Caco-2 (cell line): Measurements from ENCODE around the gene SLC7A8. TPM values are rescaled to one million over a fixed set of nuclear protein-coding genes. Genes with fewer than 3 reads are reported as not detected.

Experiments used
- BruUV-seq: library from RNA; stranded (reverse); fragments of 400-500 nt; replicated peaks from 2 replicates; lab custom pipeline; 2021; lab: Mats Ljungman, UMichigan
- CTCF ChIA-PET: fragments of 300-600 bp; sonication (Branson Sonifier 250); formaldehyde crosslinking; loops from one replicate; lab custom pipeline; 2022; ENCODE audit warnings: antibody characterized with exemption; lab: Charles Lee
- POLR2A ChIA-PET: fragments of 300-600 bp; sonication (Branson Sonifier 250); formaldehyde crosslinking; loops from one replicate; lab custom pipeline; 2022; ENCODE audit warnings: antibody characterized with exemption; lab: Charles Lee
- DNase-seq, 2 experiments: peaks; one replicate each; pipeline versions ENCODE4 v3.0.0 to v3.0.0-alpha.2; 2020 to 2022
- H3K27me3 ChIP-seq: replicated peaks from 2 replicates; pipeline ENCODE4 v1.6.0; 2011; ENCODE audit warnings: low read length; ENCODE audit not compliant: control insufficient read depth, insufficient read depth
- H3K36me3 ChIP-seq: 2 replicates; pipeline ENCODE4 v1.5.1; 2011; ENCODE audit warnings: low read length; ENCODE audit not compliant: control insufficient read depth, insufficient read depth
- H3K4me1 ChIP-seq: fragments of 250-450 bp; sonication (Bioruptor Pico); 2 replicates; pipeline ENCODE4 v1.5.1; 2020; ENCODE audit warnings: mild to moderate bottlenecking
- H3K4me3 ChIP-seq: 2 replicates; pipeline ENCODE4 v1.5.1; 2011; ENCODE audit warnings: low read depth, mild to moderate bottlenecking, control low read depth, low read length
- H3K9me3 ChIP-seq: fragments of 250-450 bp; sonication (Bioruptor Pico); 2 replicates; pipeline ENCODE4 v1.5.1; 2020; ENCODE audit warnings: mild to moderate bottlenecking, moderate library complexity
- H3K27ac Mint-ChIP-seq: one replicate; pipeline ENCODE4 v1.8.0; 2022; ENCODE audit warnings: mixed read lengths; ENCODE audit not compliant: unreplicated experiment
- H3K27me3 Mint-ChIP-seq: one replicate; pipeline ENCODE4 v1.8.0; 2022; ENCODE audit warnings: mixed read lengths; ENCODE audit not compliant: insufficient read depth, unreplicated experiment
- H3K36me3 Mint-ChIP-seq: one replicate; pipeline ENCODE4 v1.8.0; 2022; ENCODE audit warnings: mild to moderate bottlenecking, mixed read lengths; ENCODE audit not compliant: insufficient read depth, unreplicated experiment
- H3K4me1 Mint-ChIP-seq: one replicate; pipeline ENCODE4 v1.8.0; 2022; ENCODE audit warnings: low read depth, mixed read lengths; ENCODE audit not compliant: unreplicated experiment
- H3K4me3 Mint-ChIP-seq: one replicate; pipeline ENCODE4 v1.8.0; 2022; ENCODE audit warnings: mild to moderate bottlenecking, moderate library complexity, mixed read lengths; ENCODE audit not compliant: unreplicated experiment
- H3K9me3 Mint-ChIP-seq: one replicate; pipeline ENCODE4 v1.8.0; 2022; ENCODE audit warnings: mixed read lengths; ENCODE audit not compliant: unreplicated experiment
- intact Hi-C: fragments of 100-400 bp; cut with micrococcal nuclease; formaldehyde crosslinking; loops from one replicate; pipeline ENCODE4 v1.10.0; 2022; ENCODE audit not compliant: unreplicated experiment
- total RNA-seq: library from RNA; stranded (reverse); gene quantifications from 2 replicates; pipeline ENCODE4 v1.2.3, GENCODE V29; 2022
- TF ChIP-seq, protein P1 (sequence below), 2 experiments: fragments of 200-600 bp in 1 of 2; IDR thresholded peaks; 1 replicate in 1 of 2; 2 replicates in 1 of 2; pipeline versions ENCODE4 v1.5.1 to v1.8.0; 2011 to 2022; ENCODE audit warnings: antibody characterized with exemption in 1 of 2, control low read depth in 1 of 2, inconsistent platforms in 1 of 2, low read depth in 1 of 2, low read length in 1 of 2, mild to moderate bottlenecking in 1 of 2, moderate library complexity in 1 of 2; ENCODE audit not compliant: insufficient read depth in 1 of 2, severe bottlenecking in 1 of 2, unreplicated experiment in 1 of 2

The SLC7A8 gene
- total RNA-seq, 1 experiment from 2014 or later, result 26.9 TPM

DNA sequence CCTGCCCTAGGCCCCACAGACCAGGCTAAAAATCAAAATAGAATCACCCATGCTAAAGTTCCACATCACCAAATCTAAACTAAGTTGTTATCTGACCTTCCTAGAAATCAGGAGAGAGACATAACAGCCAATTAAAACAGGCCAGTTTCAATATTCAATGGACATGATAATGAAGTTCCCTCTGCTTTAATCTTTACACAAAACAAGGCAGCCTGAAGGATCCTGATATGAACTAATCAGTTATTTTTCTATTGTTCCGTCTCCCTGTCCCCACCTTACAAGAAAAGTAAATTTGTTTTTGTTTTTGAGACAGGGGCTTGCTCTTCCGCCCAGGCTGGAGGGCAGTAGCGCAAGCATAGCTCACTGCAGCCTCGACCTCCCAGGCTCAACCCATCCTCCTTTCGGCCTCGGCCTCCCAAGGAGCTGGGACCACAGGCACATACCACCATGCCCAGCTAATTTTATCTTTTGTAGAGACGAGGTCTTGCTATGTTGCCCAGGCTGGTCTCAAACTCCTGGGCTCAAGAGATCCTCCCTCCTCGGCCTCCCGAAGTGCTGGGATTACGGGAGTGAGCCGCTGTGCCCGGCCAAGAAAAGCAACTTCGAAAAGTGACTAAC is 59.0 kb downstream of the SLC7A8 start:
- CTCF ChIA-PET, result interaction anchor here (1.3 to 1.8 kb wide), 2 partner anchors 56 to 60 kb away, joined by 3 to 5 read pairs; no protein-coding TSS in a partner anchor
- H3K27me3 ChIP-seq, result no peaks in the 10 kb centered on the region
- H3K4me1 Mint-ChIP-seq, result peaks cover 7% of the 10 kb centered on the region
- no peaks in the 10 kb centered on the region for H3K9me3 Mint-ChIP-seq
- H3K36me3 Mint-ChIP-seq, result peaks cover 6% of the 10 kb centered on the region
- H3K4me1 ChIP-seq, result no peaks in the 10 kb centered on the region
- H3K4me3 ChIP-seq, result no peak overlapping the region
- no peak for DNase-seq
- intact Hi-C loops, result loop anchor here (5.0 kb wide), 1 partner anchor 178 kb away; the partner anchor contains the start of gene PPP1R3E
- H3K27ac Mint-ChIP-seq, result no peak overlapping the region
- H3K9me3 ChIP-seq, result no peaks in the 10 kb centered on the region
- no peak overlapping the region for H3K4me3 Mint-ChIP-seq
- no peaks in the 10 kb centered on the region for H3K27me3 Mint-ChIP-seq
- TF ChIP-seq, protein P1, sequence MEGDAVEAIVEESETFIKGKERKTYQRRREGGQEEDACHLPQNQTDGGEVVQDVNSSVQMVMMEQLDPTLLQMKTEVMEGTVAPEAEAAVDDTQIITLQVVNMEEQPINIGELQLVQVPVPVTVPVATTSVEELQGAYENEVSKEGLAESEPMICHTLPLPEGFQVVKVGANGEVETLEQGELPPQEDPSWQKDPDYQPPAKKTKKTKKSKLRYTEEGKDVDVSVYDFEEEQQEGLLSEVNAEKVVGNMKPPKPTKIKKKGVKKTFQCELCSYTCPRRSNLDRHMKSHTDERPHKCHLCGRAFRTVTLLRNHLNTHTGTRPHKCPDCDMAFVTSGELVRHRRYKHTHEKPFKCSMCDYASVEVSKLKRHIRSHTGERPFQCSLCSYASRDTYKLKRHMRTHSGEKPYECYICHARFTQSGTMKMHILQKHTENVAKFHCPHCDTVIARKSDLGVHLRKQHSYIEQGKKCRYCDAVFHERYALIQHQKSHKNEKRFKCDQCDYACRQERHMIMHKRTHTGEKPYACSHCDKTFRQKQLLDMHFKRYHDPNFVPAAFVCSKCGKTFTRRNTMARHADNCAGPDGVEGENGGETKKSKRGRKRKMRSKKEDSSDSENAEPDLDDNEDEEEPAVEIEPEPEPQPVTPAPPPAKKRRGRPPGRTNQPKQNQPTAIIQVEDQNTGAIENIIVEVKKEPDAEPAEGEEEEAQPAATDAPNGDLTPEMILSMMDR (IDR thresholded peaks at IDR 0.05; ENCODE audit: insufficient read depth in 1 of 2, low read depth in 1 of 2, low read length in 1 of 2, severe bottlenecking in 1 of 2, unreplicated experiment in 1 of 2), result no peak
- POLR2A ChIA-PET, result no interaction called here
- no peaks in the 10 kb centered on the region for H3K36me3 ChIP-seq
- no TSS peak for BruUV-seq

DNA sequence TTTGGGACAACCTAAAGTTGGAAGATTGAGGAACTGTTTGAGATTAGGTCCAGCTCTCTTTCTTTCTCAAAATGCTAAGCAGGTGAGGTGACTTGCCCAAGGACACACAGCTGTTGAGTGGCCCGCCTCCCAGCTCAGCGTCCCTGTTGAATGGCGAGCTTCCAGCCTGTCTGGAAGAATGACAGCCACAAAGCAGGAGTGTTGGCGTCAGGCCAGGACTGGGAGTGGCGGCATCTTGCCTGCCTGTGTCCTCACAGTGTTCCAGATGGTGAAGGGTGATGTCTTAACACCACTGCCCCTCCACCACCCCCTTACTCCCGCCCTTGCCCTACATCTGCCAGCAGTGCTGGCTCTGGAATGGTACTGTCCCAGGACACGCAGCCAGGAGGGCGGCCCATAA is 60.0 kb downstream of the SLC7A8 start:
- no peak overlapping the region for H3K4me3 Mint-ChIP-seq
- no peak overlapping the region for H3K27ac Mint-ChIP-seq
- Histone ChIP-seq H3K27me3 (no peaks in the 10 kb centered on the region), H3K9me3 (no peaks in the 10 kb centered on the region), H3K4me3 (no peak overlapping the region), H3K4me1 (no peaks in the 10 kb centered on the region), H3K36me3 (no peaks in the 10 kb centered on the region)
- peaks cover 6% of the 10 kb centered on the region for H3K36me3 Mint-ChIP-seq
- ChIA-PET POLR2A (no interaction called here), CTCF (interaction anchor here (1.3 to 1.8 kb wide), 2 partner anchors 55 to 61 kb away, joined by 3 to 5 read pairs; no protein-coding TSS in a partner anchor)
- no peaks in the 10 kb centered on the region for H3K9me3 Mint-ChIP-seq
- no TSS peak for BruUV-seq
- DNase-seq, result no peak
- peaks cover 7% of the 10 kb centered on the region for H3K4me1 Mint-ChIP-seq
- TF ChIP-seq, protein P1 (IDR thresholded peaks at IDR 0.05; ENCODE audit: insufficient read depth in 1 of 2, low read depth in 1 of 2, low read length in 1 of 2, severe bottlenecking in 1 of 2, unreplicated experiment in 1 of 2), result no peak
- intact Hi-C loops, result loop anchor here (5.0 kb wide), 1 partner anchor 179 kb away; the partner anchor contains the start of gene PPP1R3E
- H3K27me3 Mint-ChIP-seq, result no peaks in the 10 kb centered on the region

DNA sequence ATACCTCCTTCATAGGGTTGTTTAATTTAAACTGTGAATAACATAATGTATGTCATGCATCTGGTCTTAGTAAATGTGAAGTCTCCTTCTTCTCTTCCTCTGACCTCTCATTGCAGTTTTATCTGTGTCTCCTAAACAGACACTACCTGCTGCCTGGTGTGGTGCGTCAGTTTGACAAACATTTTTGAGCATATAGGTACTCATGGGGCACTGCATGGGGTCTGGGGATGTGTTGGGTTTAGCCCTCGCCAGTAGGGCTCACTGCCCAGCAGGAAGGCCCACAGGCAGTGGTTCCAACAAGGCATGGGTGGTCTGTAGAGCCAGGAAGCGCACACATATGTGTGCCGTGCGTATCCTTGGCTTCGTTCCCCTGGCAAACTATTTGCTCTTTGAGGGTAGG is 61.4 kb downstream of the SLC7A8 start:
- no peak for DNase-seq
- Mint-ChIP-seq H3K36me3 (peaks cover 6% of the 10 kb centered on the region), H3K4me3 (no peak overlapping the region), H3K9me3 (no peaks in the 10 kb centered on the region), H3K4me1 (peaks cover 7% of the 10 kb centered on the region), H3K27ac (no peak overlapping the region), H3K27me3 (no peaks in the 10 kb centered on the region)
- intact Hi-C loops, result loop anchor here (5.0 kb wide), 1 partner anchor 180 kb away; the partner anchor contains the start of gene PPP1R3E
- no peaks in the 10 kb centered on the region for H3K9me3 ChIP-seq
- no peaks in the 10 kb centered on the region for H3K36me3 ChIP-seq
- H3K4me3 ChIP-seq, result no peak overlapping the region
- POLR2A ChIA-PET, result no interaction called here
- TF ChIP-seq, protein P1 (IDR thresholded peaks at IDR 0.05; ENCODE audit: insufficient read depth in 1 of 2, low read depth in 1 of 2, low read length in 1 of 2, severe bottlenecking in 1 of 2, unreplicated experiment in 1 of 2), result no peak
- CTCF ChIA-PET, result interaction anchor here (1.0 to 4.1 kb wide), 2 partner anchors 64 to 68 kb away, joined by 4 to 176 read pairs; partner anchors contain the start of gene SLC7A8
- no peaks in the 10 kb centered on the region for H3K27me3 ChIP-seq
- H3K4me1 ChIP-seq, result no peaks in the 10 kb centered on the region
- BruUV-seq, result no TSS peak
